IPS-20b (cell line): ENCODE results near the gene BARX1.
A peak's percentile ranks its signal among the peaks of the same experiment; 100 is the strongest.

Experiments used
- H3K27ac ChIP-seq: one replicate; pipeline ENCODE4 v1.5.1; 2013; ENCODE audit warnings: low read length
- H3K27me3 ChIP-seq: 2 replicates; pipeline ENCODE4 v1.6.1; 2013; ENCODE audit warnings: mild to moderate bottlenecking, low read length, inconsistent platforms; ENCODE audit not compliant: insufficient read depth
- H3K36me3 ChIP-seq: 2 replicates; pipeline ENCODE4 v1.6.1; 2013; ENCODE audit warnings: low read depth, mild to moderate bottlenecking, inconsistent platforms, low read length, moderate library complexity; ENCODE audit not compliant: insufficient read depth
- H3K4me1 ChIP-seq: 2 replicates; pipeline ENCODE4 v1.6.1; 2013; ENCODE audit warnings: mild to moderate bottlenecking, control low read depth, inconsistent platforms, low read length, moderate library complexity; ENCODE audit not compliant: insufficient read depth
- H3K4me3 ChIP-seq: 2 replicates; pipeline ENCODE4 v1.5.1; 2013; ENCODE audit warnings: mild to moderate bottlenecking, low read length, inconsistent platforms
- H3K9ac ChIP-seq: 2 replicates; pipeline ENCODE4 v1.6.1; 2013; ENCODE audit warnings: low read depth, mild to moderate bottlenecking, inconsistent platforms, low read length, moderate library complexity
- H3K9me3 ChIP-seq: 2 replicates; pipeline ENCODE4 v1.6.1; 2013; ENCODE audit warnings: mild to moderate bottlenecking, low read depth, low read length, inconsistent platforms; ENCODE audit not compliant: insufficient read depth

BARX1 gene

DNA sequence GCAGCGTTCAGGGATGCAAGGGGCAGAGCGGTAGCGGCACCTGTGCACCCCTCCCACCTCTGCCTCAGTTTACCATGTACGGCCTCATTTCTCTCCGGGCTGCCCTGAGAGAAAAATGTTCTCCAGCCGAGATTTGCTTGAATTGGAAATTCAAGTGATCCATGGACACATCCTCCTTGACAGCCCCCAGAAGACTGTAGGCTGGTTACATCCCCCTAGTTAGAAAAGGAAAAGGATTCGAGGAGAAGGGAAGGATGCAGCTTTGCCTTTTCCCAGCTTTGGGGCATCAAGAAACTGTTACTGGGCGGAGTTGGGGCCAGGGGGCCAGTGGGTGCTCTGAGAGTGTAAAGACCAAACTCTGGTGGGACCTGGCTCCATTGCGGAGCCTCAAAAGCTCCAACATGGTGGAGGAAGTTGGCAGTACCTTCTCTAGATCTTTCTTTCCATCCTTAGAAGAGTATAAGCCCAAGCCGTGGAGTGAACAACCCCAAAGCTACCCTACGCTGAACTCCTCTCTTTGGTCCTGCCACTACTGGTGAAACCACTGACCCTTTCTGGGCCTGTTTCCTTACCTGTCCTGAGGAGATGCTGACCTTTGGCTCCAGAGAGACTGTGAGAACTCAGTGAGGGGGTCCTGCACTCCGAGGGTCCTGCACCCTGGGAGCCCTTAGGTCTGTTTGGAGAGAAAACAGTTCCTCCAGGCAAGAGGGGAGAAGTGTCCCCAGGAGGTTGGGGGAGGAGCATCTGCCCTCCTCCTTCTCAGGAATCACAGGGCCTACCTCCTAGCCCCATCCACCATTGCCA, 1.0 kb upstream of the BARX1 start:
- Histone ChIP-seq H3K27me3 (peaks cover 98% of the 10 kb centered on the region), H3K9ac (no peak overlapping the region), H3K4me3 (peak overlapping the region; percentile 76; the same call in 1 of the 2 replicates), H3K4me1 (no peaks in the 10 kb centered on the region; the same call in 1 of the 2 replicates), H3K36me3 (no peaks in the 10 kb centered on the region), H3K9me3 (peaks cover 4% of the 10 kb centered on the region; the same call in 1 of the 2 replicates), H3K27ac (no peak overlapping the region)

GRCh38 chr9:93954434-93955061, 607 bp downstream of the BARX1 start:
- Histone ChIP-seq H3K4me3 (peak overlapping the region; percentile 33; the same call in 1 of the 2 replicates), H3K9me3 (peaks cover 4% of the 10 kb centered on the region; the same call in 1 of the 2 replicates), H3K36me3 (no peaks in the 10 kb centered on the region), H3K9ac (no peak overlapping the region), H3K27me3 (peaks cover 98% of the 10 kb centered on the region), H3K4me1 (peaks cover 4% of the 10 kb centered on the region; the same call in 1 of the 2 replicates), H3K27ac (no peak overlapping the region)

DNA sequence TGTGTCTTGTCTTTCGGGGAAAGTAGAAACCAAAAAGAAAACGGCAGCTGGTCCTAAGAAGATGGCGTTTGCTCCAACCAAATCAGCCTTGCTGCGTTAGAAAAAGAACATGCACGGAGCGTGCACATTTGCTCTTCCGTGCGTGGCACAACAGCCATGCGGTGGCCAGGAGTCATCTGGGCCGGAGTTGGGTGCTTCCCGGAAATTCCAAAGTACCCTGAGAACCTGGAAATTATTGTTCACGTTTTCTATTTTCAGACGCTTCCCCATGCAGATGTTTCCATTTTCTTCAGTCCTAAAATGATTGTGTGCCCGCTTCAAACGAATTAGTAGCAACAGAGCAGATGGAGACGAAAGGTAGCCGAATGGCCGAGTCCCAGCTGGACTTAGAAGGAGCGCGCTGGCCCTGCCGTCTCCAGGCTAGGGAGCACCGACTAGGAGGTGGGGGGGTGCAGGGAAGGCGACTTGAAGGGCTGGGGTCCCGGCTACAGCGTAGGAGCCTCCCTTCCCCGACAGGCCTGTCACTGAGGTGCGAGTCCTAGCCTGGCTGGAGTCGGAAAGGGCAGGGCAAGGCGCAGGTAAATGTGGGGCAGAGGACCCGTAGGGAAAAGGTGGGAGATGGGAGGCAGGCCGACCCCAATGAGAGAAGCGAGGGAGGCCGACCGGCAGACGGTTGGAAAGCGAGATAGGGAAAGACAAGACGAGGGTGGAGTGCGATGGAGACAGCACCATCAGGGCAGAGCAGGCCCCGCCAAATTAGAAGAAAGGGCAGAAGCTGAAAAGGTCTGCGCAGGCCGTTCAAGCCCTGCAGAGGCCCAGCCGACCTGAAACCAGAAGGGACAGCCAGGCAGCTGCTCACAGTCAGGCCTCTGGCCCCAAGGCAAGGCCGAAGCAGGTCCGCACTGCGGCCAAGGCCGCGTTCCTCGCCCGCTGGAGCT, 1.4 kb downstream of the BARX1 start:
- Histone ChIP-seq H3K9me3 (peaks cover 4% of the 10 kb centered on the region; the same call in 1 of the 2 replicates), H3K9ac (no peak overlapping the region), H3K36me3 (no peaks in the 10 kb centered on the region), H3K27me3 (peaks cover 98% of the 10 kb centered on the region), H3K4me1 (peaks cover 8% of the 10 kb centered on the region; the same call in 1 of the 2 replicates), H3K4me3 (0 out of 2 replicates have a peak overlapping the region, but pooled peaks have one; percentile 33), H3K27ac (no peak overlapping the region)

- no peak overlapping the region for H3K27ac ChIP-seq
- H3K9me3 ChIP-seq = peaks cover 4% of the 10 kb centered on the region; the same call in 1 of the 2 replicates
- no peak overlapping the region for H3K4me3 ChIP-seq
- peaks cover 11% of the 10 kb centered on the region for H3K4me1 ChIP-seq
- no peak overlapping the region for H3K9ac ChIP-seq
- H3K27me3 ChIP-seq = peaks cover 98% of the 10 kb centered on the region
- H3K36me3 ChIP-seq = no peaks in the 10 kb centered on the region
Observed at GRCh38 chr9:93952784-93953495, 2.2 kb downstream of the BARX1 start.

DNA sequence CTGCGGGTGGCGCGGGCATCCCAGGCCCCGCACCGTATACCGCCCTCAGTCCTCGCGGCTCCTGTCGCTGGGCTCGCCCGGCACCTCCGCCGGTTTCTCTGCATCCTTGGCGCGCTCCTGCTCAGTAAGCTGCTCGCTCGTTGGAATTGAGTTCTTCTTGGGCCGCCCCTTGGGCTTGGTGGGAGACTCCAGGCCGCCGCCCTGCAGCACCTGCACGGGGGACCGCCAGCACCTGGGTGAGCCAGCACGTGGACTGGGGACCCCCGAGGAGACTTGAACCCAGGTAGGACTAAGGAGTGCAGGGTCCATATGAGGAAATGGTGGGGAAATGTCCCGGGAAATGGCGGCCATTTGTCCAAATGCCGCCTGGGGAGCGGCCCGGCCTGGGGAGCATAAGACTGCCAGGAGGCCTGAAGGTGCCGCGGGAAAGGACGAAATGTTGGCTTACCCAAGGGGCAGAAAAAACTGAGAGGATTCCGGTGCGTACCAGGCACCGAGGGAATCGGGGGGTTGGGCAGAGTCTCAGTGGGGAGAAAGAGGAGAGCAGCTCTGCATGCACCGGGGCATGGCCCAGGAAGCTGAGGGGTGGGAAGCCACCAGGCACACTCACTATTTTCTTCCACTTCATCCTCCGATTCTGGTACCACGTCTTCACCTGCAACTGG, 2.9 kb downstream of the BARX1 start:
- Histone ChIP-seq H3K9ac (no peak overlapping the region), H3K4me3 (peak overlapping the region; percentile 26; the same call in 1 of the 2 replicates), H3K27me3 (peaks cover 98% of the 10 kb centered on the region), H3K4me1 (peaks cover 12% of the 10 kb centered on the region), H3K27ac (no peak overlapping the region), H3K36me3 (no peaks in the 10 kb centered on the region), H3K9me3 (peaks cover 4% of the 10 kb centered on the region; the same call in 1 of the 2 replicates)

DNA sequence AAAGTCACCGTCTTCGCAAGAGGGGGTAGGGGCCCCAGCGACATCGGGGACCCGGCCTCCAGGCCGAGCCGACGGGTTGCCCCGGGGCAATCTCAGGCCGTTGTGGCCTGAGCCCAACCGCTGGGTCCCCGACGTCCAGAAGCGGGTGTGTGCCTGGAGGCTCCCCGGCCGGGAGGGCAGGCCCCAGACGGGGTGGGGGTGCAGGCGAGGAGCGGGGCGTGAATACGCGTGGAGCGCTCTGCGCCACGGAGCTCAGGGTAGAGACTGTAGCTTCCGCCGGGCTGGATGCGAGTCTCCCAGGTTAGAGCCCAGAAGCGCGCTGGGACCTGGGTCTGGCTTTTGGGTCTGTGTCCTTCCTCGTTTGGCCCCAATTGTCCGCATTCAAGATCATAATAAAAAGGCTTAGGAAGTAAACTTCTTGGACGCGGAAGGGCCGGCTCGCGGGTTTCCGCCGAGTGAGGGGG, 3.5 kb downstream of the BARX1 start:
- H3K4me1 ChIP-seq = peaks cover 12% of the 10 kb centered on the region
- peak overlapping the region; percentile 59; the same call in 1 of the 2 replicates for H3K4me3 ChIP-seq
- peaks cover 98% of the 10 kb centered on the region for H3K27me3 ChIP-seq
- H3K9ac ChIP-seq = no peak overlapping the region
- no peak overlapping the region for H3K27ac ChIP-seq
- peaks cover 4% of the 10 kb centered on the region; the same call in 1 of the 2 replicates for H3K9me3 ChIP-seq
- no peaks in the 10 kb centered on the region for H3K36me3 ChIP-seq

DNA sequence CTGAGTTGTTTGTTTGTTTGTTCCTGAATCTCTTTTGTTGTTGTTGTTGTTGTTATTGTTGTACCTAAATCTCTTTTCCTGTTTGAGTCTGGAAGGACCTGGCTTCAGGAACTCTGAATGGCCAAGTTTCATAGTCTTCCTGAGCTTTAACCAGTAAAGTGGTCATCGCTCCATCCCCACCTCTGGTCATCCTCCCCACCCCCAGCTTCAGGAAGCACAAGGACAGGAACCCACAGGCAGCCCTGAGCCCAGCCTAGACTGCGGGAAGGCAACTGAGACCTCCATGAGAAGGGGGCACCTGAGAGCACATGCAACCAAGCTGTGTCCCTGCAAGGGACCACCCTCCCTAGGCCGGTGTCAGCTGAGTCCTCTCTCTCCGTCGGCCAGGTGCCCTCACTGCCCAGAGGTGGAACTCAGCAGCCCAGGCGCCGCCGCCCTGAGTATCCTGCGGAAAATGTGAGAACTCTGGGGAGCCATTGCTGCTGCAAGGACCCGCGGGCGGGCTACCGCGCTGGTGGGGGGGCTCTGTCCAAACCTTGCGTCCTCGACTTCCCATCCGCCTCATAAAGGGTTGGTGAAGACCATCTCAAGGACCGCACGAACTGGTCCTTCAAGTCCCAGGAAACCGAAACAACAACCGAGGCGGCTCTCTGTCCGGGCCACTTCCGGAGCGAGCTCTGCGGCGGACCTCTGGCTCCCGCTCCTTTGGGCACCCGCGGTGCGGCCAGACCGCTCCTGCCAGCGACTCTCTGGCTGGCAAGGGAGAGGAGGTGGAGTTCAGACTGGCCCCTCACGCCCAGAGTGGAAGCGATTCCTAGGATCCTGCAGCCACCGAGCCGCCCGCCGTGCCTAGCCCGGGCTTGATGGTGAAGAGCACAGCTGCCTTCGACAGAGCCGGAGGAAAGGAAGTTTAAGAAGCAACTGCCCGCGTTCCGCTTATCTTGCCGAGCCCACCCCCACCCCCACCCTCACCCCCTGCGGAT, 4.2 kb downstream of the BARX1 start:
- Histone ChIP-seq H3K9ac (no peak overlapping the region), H3K4me1 (peaks cover 12% of the 10 kb centered on the region), H3K27me3 (peaks cover 98% of the 10 kb centered on the region), H3K9me3 (peaks cover 4% of the 10 kb centered on the region; the same call in 1 of the 2 replicates), H3K4me3 (peak overlapping the region; percentile 59; the same call in 1 of the 2 replicates), H3K36me3 (no peaks in the 10 kb centered on the region), H3K27ac (no peak overlapping the region)

DNA sequence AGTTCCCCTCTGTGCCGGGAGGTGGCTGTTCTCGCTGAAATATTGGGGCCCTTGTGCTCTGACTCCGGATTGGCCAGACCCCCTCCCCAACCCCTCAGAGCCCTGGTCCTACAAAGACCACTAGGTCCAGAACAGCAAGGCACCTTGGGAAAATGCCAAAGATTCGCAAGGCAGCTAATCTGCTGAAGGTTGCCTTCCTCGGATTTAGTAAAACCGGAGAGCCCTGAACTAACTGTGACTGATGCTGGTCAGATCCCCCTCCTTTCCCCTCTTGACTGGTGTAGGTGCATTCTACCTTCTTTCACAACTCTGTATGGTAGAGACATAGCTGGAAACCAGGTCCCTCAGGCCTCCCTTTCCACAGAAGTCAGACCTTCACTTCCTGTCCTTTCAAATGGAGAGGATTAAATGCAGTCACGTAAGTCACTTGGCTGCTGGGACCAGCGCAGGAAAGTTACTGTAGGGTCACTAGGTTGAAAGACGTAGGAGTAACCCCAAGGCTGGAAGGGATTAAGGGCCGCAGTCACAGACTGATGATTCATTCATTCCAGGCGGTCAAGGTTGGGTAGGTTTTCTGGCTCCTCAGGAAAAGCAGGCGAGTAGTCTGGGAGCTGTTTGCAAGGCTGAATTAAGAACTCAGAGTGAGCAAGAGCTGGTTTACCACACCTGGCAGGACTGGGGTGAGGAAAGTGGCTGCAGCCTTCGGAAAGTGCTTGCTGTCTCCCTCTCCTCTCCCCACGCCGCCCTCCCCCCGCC, 5.3 kb downstream of the BARX1 start:
- H3K9me3 ChIP-seq = peaks cover 4% of the 10 kb centered on the region; the same call in 1 of the 2 replicates
- no peak overlapping the region for H3K9ac ChIP-seq
- H3K4me3 ChIP-seq = peak overlapping the region; percentile 61; the same call in 1 of the 2 replicates
- H3K27me3 ChIP-seq = peaks cover 100% of the 10 kb centered on the region
- H3K4me1 ChIP-seq = peaks cover 15% of the 10 kb centered on the region
- H3K36me3 ChIP-seq = no peaks in the 10 kb centered on the region
- H3K27ac ChIP-seq = no peak overlapping the region

- no peak overlapping the region for H3K9ac ChIP-seq
- peaks cover 4% of the 10 kb centered on the region; the same call in 1 of the 2 replicates for H3K9me3 ChIP-seq
- peaks cover 15% of the 10 kb centered on the region for H3K4me1 ChIP-seq
- H3K36me3 ChIP-seq = no peaks in the 10 kb centered on the region
- H3K4me3 ChIP-seq = peak overlapping the region; percentile 61; the same call in 1 of the 2 replicates
- peaks cover 100% of the 10 kb centered on the region for H3K27me3 ChIP-seq
- H3K27ac ChIP-seq = no peak overlapping the region
Observed at GRCh38 chr9:93949073-93949693, 6.0 kb downstream of the BARX1 start.
